GM12892 (cell line): ENCODE data around the gene MYOCD.
"Not testable (repeated sequence)": the region's sequence is repeated elsewhere in the genome, so short reads cannot be mapped to it uniquely, and the experiment has no call there.

ENCODE experiments used
- DNase-seq: peaks from one replicate; pipeline ENCODE4 v3.0.0; 2011; ENCODE audit not compliant: insufficient read length
- FAIRE-seq: peaks from 2 replicates; lab custom pipeline; 2011; peaks lifted over from hg19 to GRCh38; lab: Jason Lieb, UNC
- POLR2A ChIP-seq: IDR thresholded peaks from 2 replicates; pipeline ENCODE4 v1.6.1; 2011; ENCODE audit warnings: low read depth, low read length, control low read depth
- POLR2AphosphoS5 ChIP-seq: IDR thresholded peaks from 2 replicates; pipeline ENCODE4 v1.6.1; 2011; ENCODE audit warnings: low read depth, low read length, control low read depth
- TAF1 ChIP-seq: IDR thresholded peaks from 2 replicates; pipeline ENCODE4 v1.6.1; 2011; ENCODE audit warnings: low read depth, mild to moderate bottlenecking, control low read depth, low read length, borderline replicate concordance

The MYOCD gene

GRCh38 chr17:12627177-12627629 lies 38.5 kb upstream of the MYOCD start:
- DNase-seq, result no peak

GRCh38 chr17:12627781-12628451 lies 37.8 kb upstream of the MYOCD start:
- TF ChIP-seq POLR2AphosphoS5 (no peak), POLR2A (no peak), TAF1 (no peak)
- FAIRE-seq (no peak), DNase-seq (no peak)

More at GRCh38 chr17:12627177-12627629, 38.5 kb upstream of the MYOCD start:
- TF ChIP-seq TAF1, result no peak
- no peak for TF ChIP-seq POLR2AphosphoS5
- no peak for TF ChIP-seq POLR2A
- no peak for FAIRE-seq

- no peak for DNase-seq
- FAIRE-seq, result no peak
- no peak for TF ChIP-seq POLR2AphosphoS5
These were observed 34.6 kb upstream of the MYOCD start for GRCh38 chr17:12631076-12631475.

- FAIRE-seq, result no peak
- TF ChIP-seq TAF1 (no peak), POLR2A (no peak), POLR2AphosphoS5 (no peak)
- no peak for DNase-seq
These were observed 32.9 kb upstream of the MYOCD start for GRCh38 chr17:12632785-12633184.

- DNase-seq, result no peak
- TF ChIP-seq POLR2AphosphoS5 (no peak), POLR2A (no peak)
- no peak for FAIRE-seq
These were observed 30.8 kb upstream of the MYOCD start for GRCh38 chr17:12634789-12635414.

- not testable (repeated sequence) for DNase-seq, FAIRE-seq
These were observed 29.7 kb upstream of the MYOCD start for GRCh38 chr17:12635996-12636395.

- TF ChIP-seq POLR2AphosphoS5 (no peak), POLR2A (no peak), TAF1 (no peak)
- FAIRE-seq (no peak), DNase-seq (no peak)
These were observed 28.7 kb upstream of the MYOCD start for GRCh38 chr17:12637015-12637414.

- FAIRE-seq (no peak), DNase-seq (no peak)
- no peak for TF ChIP-seq POLR2A
- no peak for TF ChIP-seq POLR2AphosphoS5
- TF ChIP-seq TAF1, result no peak
These were observed 27.7 kb upstream of the MYOCD start for GRCh38 chr17:12637745-12638651.

GRCh38 chr17:12640364-12640763 lies 25.3 kb upstream of the MYOCD start:
- FAIRE-seq (no peak), DNase-seq (no peak)
- TF ChIP-seq POLR2A (no peak), POLR2AphosphoS5 (no peak), TAF1 (no peak)

GRCh38 chr17:12641084-12641483 lies 24.6 kb upstream of the MYOCD start:
- DNase-seq, result no peak

GRCh38 chr17:12642034-12642433 lies 23.7 kb upstream of the MYOCD start:
- TF ChIP-seq TAF1, result no peak
- TF ChIP-seq POLR2A, result no peak
- no peak for TF ChIP-seq POLR2AphosphoS5
- DNase-seq (no peak), FAIRE-seq (no peak)

More at GRCh38 chr17:12641084-12641483, 24.6 kb upstream of the MYOCD start:
- TF ChIP-seq POLR2AphosphoS5 (no peak), TAF1 (no peak), POLR2A (no peak)
- FAIRE-seq, result no peak
